SU-DHL-6 (cell line): ENCODE data around the gene FEM1C.

Experiments
- H2AFZ ChIP-seq: fragments of 200-600 bp; sonication (generic); 2 replicates; pipeline ENCODE4 v1.6.1; 2014; ENCODE audit warnings: low read depth, mild to moderate bottlenecking, moderate library complexity, mixed read lengths, antibody characterized with exemption, low read length; ENCODE audit not compliant: severe bottlenecking
- H3F3A ChIP-seq: fragments of 200-600 bp; shearing (Covaris generic); 2 replicates; pipeline ENCODE4 v1.6.0; 2016; ENCODE audit warnings: antibody characterized with exemption, mild to moderate bottlenecking; ENCODE audit not compliant: insufficient read depth
- H3K27ac ChIP-seq: fragments of 200-600 bp; sonication (generic); 2 replicates; pipeline ENCODE4 v1.5.1; 2016; ENCODE audit warnings: low read depth, mild to moderate bottlenecking, low read length, moderate library complexity, mixed read lengths
- H3K27me3 ChIP-seq: fragments of 200-600 bp; sonication (generic), shearing (Covaris generic); 2 replicates; pipeline ENCODE4 v1.6.0; 2014; ENCODE audit warnings: mild to moderate bottlenecking, low read length
- H3K36me3 ChIP-seq: fragments of 200-600 bp; sonication (generic); 2 replicates; pipeline ENCODE4 v1.6.1; 2014; ENCODE audit warnings: mild to moderate bottlenecking, low read length, mixed read lengths
- H3K4me2 ChIP-seq: fragments of 300-600, 200-600 bp; shearing (Covaris generic), sonication (generic); 2 replicates; pipeline ENCODE4 v1.6.0; 2014; ENCODE audit warnings: low read length, low read depth, mild to moderate bottlenecking; ENCODE audit not compliant: poor library complexity, severe bottlenecking
- H3K4me3 ChIP-seq: fragments of 200-600 bp; sonication (generic); 2 replicates; pipeline ENCODE4 v1.5.1; 2014; ENCODE audit warnings: antibody characterized with exemption, low read length, mild to moderate bottlenecking, mixed read lengths; ENCODE audit not compliant: insufficient read depth, poor library complexity, severe bottlenecking
- H3K79me2 ChIP-seq: fragments of 200-600 bp; sonication (generic); 2 replicates; pipeline ENCODE4 v1.6.1; 2014; ENCODE audit warnings: mild to moderate bottlenecking, low read length, moderate library complexity; ENCODE audit not compliant: insufficient read depth
- H3K9ac ChIP-seq: fragments of 200-600 bp; sonication (generic); 2 replicates; pipeline ENCODE4 v1.7.0; 2014; ENCODE audit warnings: mild to moderate bottlenecking, low read length
- H3K9me2 ChIP-seq: fragments of 200-600 bp; sonication (generic); replicated peaks from 2 replicates; pipeline ENCODE4 v1.6.1; 2014; ENCODE audit warnings: low read length; ENCODE audit not compliant: insufficient read depth
- H3K9me3 ChIP-seq: fragments of 200-600 bp; sonication (generic); 2 replicates; pipeline ENCODE4 v1.6.1; 2014; ENCODE audit warnings: low read length, mixed read lengths; ENCODE audit not compliant: insufficient read depth
- H4K20me1 ChIP-seq: fragments of 200-600 bp; sonication (generic); 2 replicates; pipeline ENCODE4 v1.6.1; 2014; ENCODE audit warnings: low read depth, mild to moderate bottlenecking, antibody characterized with exemption, low read length, moderate library complexity, mixed read lengths
- CTCF ChIP-seq: fragments of 200-600 bp; sonication (generic); IDR thresholded peaks from one replicate; pipeline ENCODE4 v1.5.1; 2017; ENCODE audit warnings: antibody characterized with exemption, mild to moderate bottlenecking, low read length, moderate library complexity; ENCODE audit not compliant: insufficient read depth, poor library complexity, severe bottlenecking
- EZH2phosphoT487 ChIP-seq: fragments of 200-600 bp; sonication (generic), shearing (Covaris generic); conservative IDR thresholded peaks from 2 replicates; pipeline ENCODE4 v1.6.1; 2018; ENCODE audit warnings: mild to moderate bottlenecking, antibody characterized with exemption, low read length, moderate library complexity, mixed read lengths

FEM1C gene

GRCh38 chr5:115555084-115555633 is 10.6 kb upstream of the FEM1C start:
- no peak for TF ChIP-seq CTCF
- TF ChIP-seq EZH2phosphoT487, result no peak
- Histone ChIP-seq H3K4me2 (no peak overlapping the region), H3K9me3 (no peaks in the 10 kb centered on the region), H3K9me2 (no peaks in the 10 kb centered on the region), H3K27ac (no peak overlapping the region), H3K36me3 (no peaks in the 10 kb centered on the region), H3F3A (no peaks in the 10 kb centered on the region), H3K9ac (no peak overlapping the region), H3K27me3 (no peaks in the 10 kb centered on the region), H3K79me2 (no peaks in the 10 kb centered on the region), H4K20me1 (no peaks in the 10 kb centered on the region), H2AFZ (no peak overlapping the region), H3K4me3 (no peak overlapping the region)

GRCh38 chr5:115553082-115553481 is 8.5 kb upstream of the FEM1C start:
- H3K4me2 ChIP-seq, result no peak overlapping the region
- H3K9me3 ChIP-seq, result no peaks in the 10 kb centered on the region
- TF ChIP-seq CTCF (no peak), EZH2phosphoT487 (no peak)

GRCh38 chr5:115551415-115551814 is 6.8 kb upstream of the FEM1C start:
- Histone ChIP-seq H3F3A (no peaks in the 10 kb centered on the region), H3K27ac (no peak overlapping the region), H3K4me2 (no peak overlapping the region), H3K36me3 (no peaks in the 10 kb centered on the region), H3K9me3 (no peaks in the 10 kb centered on the region), H2AFZ (no peak overlapping the region), H3K9me2 (no peaks in the 10 kb centered on the region), H3K9ac (no peak overlapping the region), H3K79me2 (no peaks in the 10 kb centered on the region), H3K4me3 (no peak overlapping the region), H3K27me3 (no peaks in the 10 kb centered on the region), H4K20me1 (no peaks in the 10 kb centered on the region)
- TF ChIP-seq EZH2phosphoT487 (no peak), CTCF (no peak)

More at GRCh38 chr5:115553082-115553481, 8.5 kb upstream of the FEM1C start:
- H3K4me3 ChIP-seq, result no peak overlapping the region
- no peaks in the 10 kb centered on the region for H3F3A ChIP-seq
- H4K20me1 ChIP-seq, result no peaks in the 10 kb centered on the region
- H3K79me2 ChIP-seq, result no peaks in the 10 kb centered on the region
- H3K27ac ChIP-seq, result no peak overlapping the region
- H2AFZ ChIP-seq, result no peak overlapping the region
- no peaks in the 10 kb centered on the region for H3K36me3 ChIP-seq
- no peak overlapping the region for H3K9ac ChIP-seq
- H3K9me2 ChIP-seq, result no peaks in the 10 kb centered on the region
- no peaks in the 10 kb centered on the region for H3K27me3 ChIP-seq
